ENCODE results near the gene CGA. TPM values are rescaled to one million over a fixed set of nuclear protein-coding genes. Genes with fewer than 3 reads are reported as not detected.
A peak's percentile ranks its signal among the peaks of the same experiment; 100 is the strongest.

The CGA gene
- total RNA-seq, 1 donor from 2014 or later: not detected

DNA sequence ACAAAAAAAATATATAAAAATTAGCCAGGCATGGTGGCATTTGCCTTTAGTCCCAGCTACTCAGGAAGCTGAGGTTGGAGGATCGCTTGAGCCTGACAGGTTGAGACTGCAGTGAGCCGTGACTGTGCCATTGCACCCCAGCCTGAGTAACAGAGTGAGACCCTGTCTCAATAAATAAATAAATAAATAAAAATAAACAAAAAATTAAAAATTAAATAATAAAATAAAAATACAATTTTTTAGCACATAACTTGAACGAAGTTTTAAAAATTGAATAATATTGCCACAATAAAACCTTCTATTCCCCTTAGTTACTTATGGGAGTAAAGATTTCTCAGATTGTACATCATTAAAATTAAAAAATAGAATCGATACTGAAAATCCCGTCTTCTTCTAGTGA lies 29.2 kb upstream of the CGA start:
- H3K36me3 ChIP-seq (ENCODE audit: control insufficient read depth, insufficient read depth, low read length): no peaks in the 10 kb centered on the region
- H3K27me3 ChIP-seq (ENCODE audit: control insufficient read depth, insufficient read depth, low read length): no peaks in the 10 kb centered on the region
- no peak for DNase-seq (ENCODE audit: low read depth)
- H3K4me3 ChIP-seq (ENCODE audit: low read depth, low read length): no peak overlapping the region
- TF ChIP-seq, protein P1, sequence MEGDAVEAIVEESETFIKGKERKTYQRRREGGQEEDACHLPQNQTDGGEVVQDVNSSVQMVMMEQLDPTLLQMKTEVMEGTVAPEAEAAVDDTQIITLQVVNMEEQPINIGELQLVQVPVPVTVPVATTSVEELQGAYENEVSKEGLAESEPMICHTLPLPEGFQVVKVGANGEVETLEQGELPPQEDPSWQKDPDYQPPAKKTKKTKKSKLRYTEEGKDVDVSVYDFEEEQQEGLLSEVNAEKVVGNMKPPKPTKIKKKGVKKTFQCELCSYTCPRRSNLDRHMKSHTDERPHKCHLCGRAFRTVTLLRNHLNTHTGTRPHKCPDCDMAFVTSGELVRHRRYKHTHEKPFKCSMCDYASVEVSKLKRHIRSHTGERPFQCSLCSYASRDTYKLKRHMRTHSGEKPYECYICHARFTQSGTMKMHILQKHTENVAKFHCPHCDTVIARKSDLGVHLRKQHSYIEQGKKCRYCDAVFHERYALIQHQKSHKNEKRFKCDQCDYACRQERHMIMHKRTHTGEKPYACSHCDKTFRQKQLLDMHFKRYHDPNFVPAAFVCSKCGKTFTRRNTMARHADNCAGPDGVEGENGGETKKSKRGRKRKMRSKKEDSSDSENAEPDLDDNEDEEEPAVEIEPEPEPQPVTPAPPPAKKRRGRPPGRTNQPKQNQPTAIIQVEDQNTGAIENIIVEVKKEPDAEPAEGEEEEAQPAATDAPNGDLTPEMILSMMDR (IDR thresholded peaks at IDR 0.05; ENCODE audit: insufficient read depth, low read length, poor library complexity, severe bottlenecking): no peak

DNA sequence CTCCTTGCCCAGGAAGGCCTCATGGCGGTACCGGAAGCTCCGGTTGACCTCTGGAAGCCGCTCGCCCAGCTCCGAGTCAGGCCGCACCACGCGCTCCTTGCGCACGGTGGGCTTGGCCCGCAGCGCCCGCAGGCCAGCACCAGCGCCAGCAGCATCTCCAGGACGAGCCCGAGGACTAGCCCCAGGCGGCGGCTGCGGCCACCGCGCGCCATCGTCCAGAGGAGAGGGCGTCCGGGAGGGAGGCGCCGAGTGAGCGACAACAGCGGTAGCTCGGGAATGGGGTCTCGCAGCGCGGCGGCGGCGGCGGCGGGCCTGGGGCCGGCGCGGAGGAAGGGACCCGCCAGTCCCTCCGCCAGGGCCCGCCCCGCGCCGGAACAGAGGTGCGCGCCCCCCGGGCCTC lies 27.6 kb upstream of the CGA start:
- no peak for DNase-seq (ENCODE audit: low read depth)
- Histone ChIP-seq H3K36me3 (ENCODE audit: control insufficient read depth, insufficient read depth, low read length) (no peaks in the 10 kb centered on the region), H3K4me3 (ENCODE audit: low read depth, low read length) (no peak overlapping the region), H3K27me3 (ENCODE audit: control insufficient read depth, insufficient read depth, low read length) (no peaks in the 10 kb centered on the region)
- TF ChIP-seq, protein P1 (IDR thresholded peaks at IDR 0.05; ENCODE audit: insufficient read depth, low read length, poor library complexity, severe bottlenecking): no peak

DNA sequence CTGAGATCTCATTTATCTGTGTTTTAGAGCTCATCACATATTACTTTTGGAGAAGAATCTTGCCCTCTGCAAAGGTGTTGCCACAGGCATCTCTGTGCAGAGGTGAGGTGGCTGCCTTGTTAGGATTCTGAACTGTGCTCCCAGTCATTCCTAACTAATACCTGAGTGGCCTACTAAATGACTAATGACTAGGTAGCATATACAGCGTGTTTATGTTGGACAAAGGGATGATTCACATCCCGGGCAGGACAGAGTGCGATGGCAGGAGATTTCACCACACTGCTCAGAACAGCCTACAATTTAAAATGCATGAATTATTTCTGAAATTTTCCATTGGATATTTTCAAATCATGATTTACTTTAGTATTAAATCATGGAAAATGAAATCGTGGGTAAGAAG lies 23.1 kb upstream of the CGA start:
- DNase-seq (ENCODE audit: low read depth): peak; percentile 23
- no peaks in the 10 kb centered on the region for H3K27me3 ChIP-seq (ENCODE audit: control insufficient read depth, insufficient read depth, low read length)

DNA sequence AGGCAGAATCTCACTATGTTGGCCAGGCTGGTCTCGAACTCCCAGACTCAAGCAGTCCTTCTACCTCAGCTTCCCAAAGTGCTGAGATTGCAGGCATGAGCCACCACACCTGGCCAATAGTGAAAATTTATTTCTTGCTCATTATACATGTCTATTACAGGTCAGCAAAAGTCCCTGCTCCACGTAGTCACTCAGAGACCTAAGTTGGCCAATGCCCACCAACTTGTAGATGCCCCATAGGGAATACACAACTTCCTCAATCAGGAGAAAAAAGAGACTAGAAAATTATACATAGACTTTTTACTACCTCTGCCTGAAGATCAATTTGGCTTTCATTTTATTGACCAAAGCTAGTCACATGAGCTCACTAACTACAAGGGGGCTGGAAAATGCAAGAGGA lies 22.0 kb upstream of the CGA start:
- Histone ChIP-seq H3K4me3 (ENCODE audit: low read depth, low read length) (no peak overlapping the region), H3K36me3 (ENCODE audit: control insufficient read depth, insufficient read depth, low read length) (no peaks in the 10 kb centered on the region), H3K27me3 (ENCODE audit: control insufficient read depth, insufficient read depth, low read length) (no peaks in the 10 kb centered on the region)
- DNase-seq (ENCODE audit: low read depth): no peak
- TF ChIP-seq, protein P1 (IDR thresholded peaks at IDR 0.05; ENCODE audit: insufficient read depth, low read length, poor library complexity, severe bottlenecking): no peak

More for the DNA sequence above, 23.1 kb upstream of the CGA start:
- Histone ChIP-seq H3K36me3 (ENCODE audit: control insufficient read depth, insufficient read depth, low read length) (no peaks in the 10 kb centered on the region), H3K4me3 (ENCODE audit: low read depth, low read length) (no peak overlapping the region)
- TF ChIP-seq, protein P1 (IDR thresholded peaks at IDR 0.05; ENCODE audit: insufficient read depth, low read length, poor library complexity, severe bottlenecking): no peak

DNA sequence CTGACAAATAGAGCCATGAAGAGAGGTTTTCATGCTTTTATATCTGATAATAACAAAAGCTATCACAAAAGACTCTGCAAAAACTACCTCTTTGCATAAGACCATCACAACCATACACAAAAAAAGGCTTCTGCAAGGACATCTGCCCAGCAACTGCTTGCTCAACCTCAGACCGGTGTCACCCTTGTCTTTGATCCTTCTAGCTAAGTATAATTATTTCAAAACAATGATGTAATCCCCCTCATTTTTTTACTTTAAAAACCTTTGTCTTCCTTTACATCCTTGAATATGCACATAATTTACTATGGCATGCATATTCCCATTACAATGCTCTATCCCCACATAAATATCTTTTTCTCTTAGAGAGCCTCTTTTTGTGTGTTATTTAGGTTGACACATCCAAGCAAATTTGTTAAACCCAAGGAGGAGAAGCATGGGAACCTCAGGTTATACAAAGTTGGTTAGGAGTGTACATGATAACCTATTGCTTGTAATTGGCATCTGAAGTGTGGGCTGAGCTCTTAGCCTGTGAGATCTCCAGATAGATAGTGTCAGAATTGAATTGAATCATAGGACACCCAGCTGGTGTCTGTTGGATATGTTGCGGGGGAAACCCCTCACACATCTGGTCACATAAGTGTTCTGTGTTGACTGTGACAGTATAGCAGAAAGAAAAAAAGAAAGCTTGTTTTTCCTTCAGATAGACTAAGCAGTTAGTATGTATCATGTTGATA lies 20.7 kb upstream of the CGA start:
- TF ChIP-seq, protein P1 (IDR thresholded peaks at IDR 0.05; ENCODE audit: insufficient read depth, low read length, poor library complexity, severe bottlenecking): no peak
- no peak for DNase-seq (ENCODE audit: low read depth)
- Histone ChIP-seq H3K4me3 (ENCODE audit: low read depth, low read length) (no peak overlapping the region), H3K36me3 (ENCODE audit: control insufficient read depth, insufficient read depth, low read length) (no peaks in the 10 kb centered on the region), H3K27me3 (ENCODE audit: control insufficient read depth, insufficient read depth, low read length) (no peaks in the 10 kb centered on the region)

DNA sequence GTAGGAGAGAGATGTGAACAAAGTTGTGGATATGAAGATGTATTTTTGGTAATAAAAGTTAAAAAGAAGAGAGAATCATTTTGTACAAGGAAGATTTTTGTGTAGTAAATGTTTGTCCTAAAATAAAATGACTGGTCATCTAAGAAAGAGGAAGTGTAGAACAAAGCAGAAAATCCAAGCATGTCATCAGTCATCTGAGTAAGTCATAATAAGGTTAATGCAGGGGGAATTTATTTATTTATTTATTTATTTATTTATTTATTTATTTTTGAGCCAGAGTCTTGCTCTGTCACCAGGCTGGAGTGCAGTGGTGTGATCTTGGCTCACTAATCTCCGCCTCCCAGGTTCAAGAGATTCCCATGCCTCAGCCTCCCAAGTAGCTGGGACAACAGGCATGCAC lies 15.7 kb upstream of the CGA start:
- TF ChIP-seq, protein P1 (IDR thresholded peaks at IDR 0.05; ENCODE audit: insufficient read depth, low read length, poor library complexity, severe bottlenecking): no peak

More for the DNA sequence above, 15.7 kb upstream of the CGA start:
- no peaks in the 10 kb centered on the region for H3K27me3 ChIP-seq (ENCODE audit: control insufficient read depth, insufficient read depth, low read length)
- H3K36me3 ChIP-seq (ENCODE audit: control insufficient read depth, insufficient read depth, low read length): no peaks in the 10 kb centered on the region
- no peak for DNase-seq (ENCODE audit: low read depth)
- no peak overlapping the region for H3K4me3 ChIP-seq (ENCODE audit: low read depth, low read length)

Measured in kidney epithelial cell (primary cell).